ENCODE data around the gene AFP. TPM values are rescaled to one million over a fixed set of nuclear protein-coding genes. Genes with fewer than 3 reads are reported as not detected.

AFP gene
- total and polyA plus RNA-seq, 9 of the 15 experiments (the other 6 are each of a cell fraction or from before 2014, with no cell fraction given), result 0.47 to 6.2 (median 3.0) TPM

DNA sequence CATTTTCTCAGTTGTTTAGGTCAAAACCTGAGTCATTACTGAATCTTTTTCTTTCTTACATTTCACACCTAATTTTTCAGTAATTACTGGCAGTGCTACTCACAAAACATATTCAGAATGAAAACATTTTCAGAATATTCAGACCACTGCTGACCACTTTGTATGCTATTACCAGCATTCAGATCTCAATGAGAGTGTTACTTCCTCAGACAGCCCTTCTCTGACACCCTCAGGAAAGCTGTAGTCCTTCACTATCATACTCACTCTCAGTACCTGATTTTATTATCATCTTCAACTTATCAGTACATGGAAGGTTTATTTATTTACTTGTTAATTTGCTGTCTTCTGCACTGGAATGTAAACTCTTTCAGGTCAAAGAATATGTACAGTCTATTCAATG, 44.2 kb upstream of the AFP start (continued):
- TF ChIP-seq, protein P1, sequence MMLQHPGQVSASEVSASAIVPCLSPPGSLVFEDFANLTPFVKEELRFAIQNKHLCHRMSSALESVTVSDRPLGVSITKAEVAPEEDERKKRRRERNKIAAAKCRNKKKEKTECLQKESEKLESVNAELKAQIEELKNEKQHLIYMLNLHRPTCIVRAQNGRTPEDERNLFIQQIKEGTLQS (IDR thresholded peaks at IDR 0.05), result no peak
- TF ChIP-seq, protein P1 (CRISPR knock-in tag; conservative IDR thresholded peaks at IDR 0.05), result no peak
- no peak for TF ChIP-seq FIP1L1 (IDR thresholded peaks at IDR 0.05; ENCODE audit: low read depth, low read length, poor library complexity, severe bottlenecking)

DNA sequence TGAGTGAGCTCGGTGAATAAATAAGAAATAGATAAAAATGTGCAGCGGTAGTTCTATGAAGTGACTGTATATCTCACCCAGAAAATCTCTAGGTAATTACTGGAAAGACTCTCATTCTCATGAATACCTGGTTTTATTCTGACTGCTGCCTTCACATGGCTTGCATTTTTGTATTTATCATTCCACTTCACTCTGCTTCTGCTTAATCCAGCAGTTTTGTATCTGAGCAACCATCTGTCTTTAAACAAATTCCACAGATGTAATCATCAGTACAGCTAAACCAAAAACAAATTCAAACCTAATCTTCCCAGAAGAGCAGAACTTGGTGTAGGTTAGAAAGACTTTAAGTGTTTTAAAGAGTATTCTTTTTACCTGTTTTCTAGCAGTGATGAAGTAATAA, 43.1 kb upstream of the AFP start:
- Histone ChIP-seq H3K4me1 (replicated peaks in 1 of 2; ENCODE audit: control insufficient read depth in 2 of 2, insufficient read depth in 2 of 2, low read length in 2 of 2) (no peaks in the 10 kb centered on the region), H3K79me2 (ENCODE audit: control insufficient read depth, insufficient read depth, low read length) (no peaks in the 10 kb centered on the region), H3K9ac (ENCODE audit: insufficient read depth in 1 of 2, low read depth in 2 of 2, low read length in 2 of 2) (no peak overlapping the region), H3K4me2 (ENCODE audit: insufficient read depth, low read length) (no peak overlapping the region), H4K20me1 (replicated peaks; ENCODE audit: control insufficient read depth, insufficient read depth, low read length) (no peaks in the 10 kb centered on the region), H3K4me3 (no peak overlapping the region), H3K27ac (ENCODE audit: extremely low read depth, low read depth, low read length) (no peak overlapping the region), H3K9me1 (ENCODE audit: control insufficient read depth, insufficient read depth, low read length) (no peaks in the 10 kb centered on the region), H3K9me3 (replicated peaks; ENCODE audit: control insufficient read depth, insufficient read depth, low read depth, low read length) (no peaks in the 10 kb centered on the region), H2AFZ (ENCODE audit: low read depth, low read length) (no peak overlapping the region), H3K27me3 (ENCODE audit: control insufficient read depth in 2 of 2, insufficient read depth in 2 of 2, low read length in 2 of 2) (no peaks in the 10 kb centered on the region), H3K36me3 (ENCODE audit: control insufficient read depth, insufficient read depth, low read length) (no peaks in the 10 kb centered on the region)
- POLR2A ChIA-PET, result no interaction called here
- no TSS peak for BruUV-seq (replicated peaks)
- intact Hi-C loops (cut with micrococcal nuclease), result no loop called here
- TF ChIP-seq CBFA2T3 (IDR thresholded peaks at IDR 0.05) (peak; percentile 55; the same call in 1 of the 2 replicates), SMARCE1 (IDR thresholded peaks at IDR 0.05) (0 out of 2 replicates have a peak, but pooled peaks have one; percentile 23), ZFX (CRISPR knock-in tag; IDR thresholded peaks at IDR 0.05) (no peak), CCNT2 (IDR thresholded peaks at IDR 0.05; ENCODE audit: borderline replicate concordance, extremely low read depth, insufficient read length, low read depth, low read length) (peak; percentile 39), EHMT2 (IDR thresholded peaks at IDR 0.05) (no peak), NCOR1 (IDR thresholded peaks at IDR 0.05) (peak; percentile 25; the same call in 1 of the 2 replicates), MTA2 (IDR thresholded peaks at IDR 0.05; ENCODE audit: low read depth) (0 out of 2 replicates have a peak, but pooled peaks have one; percentile 41), ARID1B (IDR thresholded peaks at IDR 0.05) (peak; percentile 76), ZBTB8A (IDR thresholded peaks at IDR 0.05; ENCODE audit: partially characterized antibody) (no peak), DPF2 (IDR thresholded peaks at IDR 0.05) (0 out of 2 replicates have a peak, but pooled peaks have one; percentile 37), ZZZ3 (IDR thresholded peaks at IDR 0.05) (no peak), CBFA2T2 (conservative IDR thresholded peaks at IDR 0.05) (0 out of 2 replicates have a peak, but pooled peaks have one; percentile 17), SMAD3 (CRISPR knock-in tag; conservative IDR thresholded peaks at IDR 0.05) (no peak), STAG1 (CRISPR knock-in tag; IDR thresholded peaks at IDR 0.05; ENCODE audit: borderline replicate concordance) (no peak), EP300 (IDR thresholded peaks at IDR 0.05; ENCODE audit: low read length) (0 out of 2 replicates have a peak, but pooled peaks have one; percentile 39), TAL1 (IDR thresholded peaks at IDR 0.05) (peak; percentile 72), TEAD4 (IDR thresholded peaks at IDR 0.05; ENCODE audit: low read length) (peak; percentile 79; the same call in 1 of the 2 replicates), TEAD4 (CRISPR knock-in tag; IDR thresholded peaks at IDR 0.05; ENCODE audit: borderline replicate concordance) (no peak)
- FAIRE-seq, result no peak
- DNase-seq (ENCODE audit: extremely low read depth in 1 of 4, low spot score in 3 of 4), result peak in 1 of 4 experiments; percentile 24
- WGBS (ENCODE audit: insufficient coverage, low coverage, missing lambda C conversion rate), result 0% methylated on average over 2 of the region's 2 CpGs
- no peak for ATAC-seq
- CTCF ChIA-PET (ENCODE audit: low intra/inter-chr PET ratio), result no interaction called here
- in situ Hi-C loops (cut with MboI), result no loop called here
